Activated CD4-positive, alpha-beta T cell treated with anti-CD3 and anti-CD28 coated beads, Interleukin-2, amount 50 U/mL, for 4 hours (primary cell): ENCODE data around the gene MARS1.
A peak's percentile ranks its signal among the peaks of the same experiment; 100 is the strongest.

Experiments
- DNase-seq, 2 experiments: peaks; one replicate each; pipeline ENCODE4 v3.0.0-alpha.2; 2020

Gene MARS1

DNA sequence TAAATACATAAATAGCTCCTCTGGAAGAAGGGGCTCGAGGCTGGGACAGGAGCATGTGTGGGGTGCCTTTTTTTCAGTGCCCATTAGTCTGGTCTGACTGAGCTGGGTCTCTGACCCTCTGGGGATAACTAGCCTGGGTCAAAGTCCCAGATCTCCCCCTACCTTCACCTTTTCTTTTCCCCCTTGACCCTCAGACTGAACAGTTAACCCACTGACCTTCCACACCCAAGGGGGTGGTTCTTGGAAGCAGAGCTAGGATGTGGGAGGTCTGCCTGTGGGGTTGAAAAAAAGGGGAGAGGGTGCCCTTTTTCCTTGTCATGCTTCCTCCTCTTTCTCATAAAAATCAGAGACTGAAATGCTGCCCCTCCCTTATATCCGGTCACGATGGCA, 29.2 kb upstream of the MARS1 start:
- no peak for DNase-seq

GRCh38 chr12:57459055-57459749, 28.7 kb upstream of the MARS1 start:
- DNase-seq: peak; percentile 93 to 95

DNA sequence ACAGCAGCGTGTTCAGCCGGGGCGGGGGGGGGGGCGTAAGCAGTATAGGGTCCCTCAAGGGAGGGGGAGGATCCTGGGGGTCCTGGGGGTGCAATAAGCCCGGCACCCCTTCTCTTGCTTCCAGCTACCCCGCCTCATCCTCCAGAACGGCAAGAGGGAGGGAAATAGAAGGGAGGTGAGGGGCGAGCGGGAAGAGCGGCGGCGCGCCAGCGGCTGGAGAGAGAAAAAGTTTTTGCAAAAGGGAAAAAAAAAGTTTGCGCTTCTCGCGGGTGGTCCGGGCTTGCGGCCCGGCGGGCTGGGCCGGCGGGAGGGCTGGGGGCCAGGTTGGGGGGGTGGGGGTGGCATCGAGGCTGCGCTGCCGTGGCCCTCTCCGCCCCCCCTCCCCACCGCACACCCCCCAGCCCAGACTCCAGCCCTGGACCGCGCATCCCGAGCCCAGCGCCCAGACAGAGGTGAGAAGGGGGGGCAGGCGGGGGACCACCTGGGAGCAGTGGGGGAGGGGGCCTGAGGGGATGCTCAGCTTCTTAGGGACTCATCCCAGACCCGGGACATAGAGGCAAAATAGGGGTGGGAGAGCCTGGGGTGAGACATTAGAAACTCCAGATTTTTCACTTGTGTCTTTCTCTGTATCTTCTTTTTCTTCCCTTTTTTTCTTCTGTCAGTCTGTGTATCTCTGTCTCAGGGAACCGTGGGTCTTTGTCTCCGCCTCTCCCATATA, 28.0 kb upstream of the MARS1 start, which contains the start of gene GLI1:
Gene GLI1 (plus strand): TSS at position 36 of the 718 bp plus-strand sequence. CDS start 3,907 bp downstream, outside the sequence.
- no peak for DNase-seq

GRCh38 chr12:57460468-57460784, 27.4 kb upstream of the MARS1 start:
- no peak for DNase-seq

GRCh38 chr12:57460841-57461275, 27.0 kb upstream of the MARS1 start:
- DNase-seq: no peak

- no peak for DNase-seq
Measured at GRCh38 chr12:57461276-57461916, 26.5 kb upstream of the MARS1 start.

GRCh38 chr12:57461917-57462250, 26.0 kb upstream of the MARS1 start:
- no peak for DNase-seq

GRCh38 chr12:57462251-57462911, 25.5 kb upstream of the MARS1 start:
- DNase-seq: peak; percentile 87 to 88

- DNase-seq: no peak
Measured at GRCh38 chr12:57462912-57463253, 25.0 kb upstream of the MARS1 start.

- DNase-seq: no peak
Measured at GRCh38 chr12:57464569-57464968, 23.3 kb upstream of the MARS1 start.

DNA sequence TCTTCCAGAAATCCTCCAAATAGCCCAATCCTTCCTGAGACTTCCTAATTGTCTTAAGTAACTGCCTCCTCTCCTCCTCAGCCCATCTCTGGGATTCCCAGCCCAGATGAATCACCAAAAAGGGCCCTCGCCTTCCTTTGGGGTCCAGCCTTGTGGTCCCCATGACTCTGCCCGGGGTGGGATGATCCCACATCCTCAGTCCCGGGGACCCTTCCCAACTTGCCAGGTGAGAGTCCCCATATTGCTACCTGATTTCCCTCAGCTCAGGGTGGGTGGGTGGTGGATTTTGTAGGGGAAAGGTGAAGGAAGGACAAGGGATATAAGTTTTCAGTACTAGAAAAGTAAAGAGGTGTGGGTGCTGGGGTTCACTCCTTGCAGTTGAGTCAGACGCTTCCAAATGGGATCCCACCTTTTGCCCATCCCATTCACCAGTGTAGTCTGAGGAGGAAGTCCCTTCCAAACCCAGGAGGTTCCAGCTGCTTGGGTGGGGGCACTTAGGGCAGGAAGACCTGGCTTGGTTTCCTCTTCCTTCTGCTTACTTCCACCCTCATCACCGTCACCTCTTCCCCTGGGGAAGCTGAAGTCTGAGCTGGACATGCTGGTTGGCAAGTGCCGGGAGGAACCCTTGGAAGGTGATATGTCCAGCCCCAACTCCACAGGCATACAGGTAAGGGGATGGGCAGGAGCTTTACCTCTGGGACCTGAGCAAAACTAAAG, 22.7 kb upstream of the MARS1 start:
- no peak for DNase-seq

GRCh38 chr12:57465747-57466505, 21.9 kb upstream of the MARS1 start:
- DNase-seq: no peak

GRCh38 chr12:57467212-57467874, 20.5 kb upstream of the MARS1 start:
- DNase-seq: no peak

DNA sequence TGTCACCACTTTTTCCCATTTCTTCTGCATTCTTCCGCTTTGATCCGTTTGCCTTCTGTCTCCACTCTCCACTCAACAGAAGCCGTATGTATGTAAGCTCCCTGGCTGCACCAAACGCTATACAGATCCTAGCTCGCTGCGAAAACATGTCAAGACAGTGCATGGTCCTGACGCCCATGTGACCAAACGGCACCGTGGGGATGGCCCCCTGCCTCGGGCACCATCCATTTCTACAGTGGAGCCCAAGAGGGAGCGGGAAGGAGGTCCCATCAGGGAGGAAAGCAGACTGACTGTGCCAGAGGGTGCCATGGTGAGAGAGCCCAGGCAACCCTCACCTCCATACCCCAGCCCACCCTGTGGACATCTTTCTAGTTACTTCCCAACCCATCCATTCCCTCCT, 20.0 kb upstream of the MARS1 start:
- DNase-seq: no peak

DNA sequence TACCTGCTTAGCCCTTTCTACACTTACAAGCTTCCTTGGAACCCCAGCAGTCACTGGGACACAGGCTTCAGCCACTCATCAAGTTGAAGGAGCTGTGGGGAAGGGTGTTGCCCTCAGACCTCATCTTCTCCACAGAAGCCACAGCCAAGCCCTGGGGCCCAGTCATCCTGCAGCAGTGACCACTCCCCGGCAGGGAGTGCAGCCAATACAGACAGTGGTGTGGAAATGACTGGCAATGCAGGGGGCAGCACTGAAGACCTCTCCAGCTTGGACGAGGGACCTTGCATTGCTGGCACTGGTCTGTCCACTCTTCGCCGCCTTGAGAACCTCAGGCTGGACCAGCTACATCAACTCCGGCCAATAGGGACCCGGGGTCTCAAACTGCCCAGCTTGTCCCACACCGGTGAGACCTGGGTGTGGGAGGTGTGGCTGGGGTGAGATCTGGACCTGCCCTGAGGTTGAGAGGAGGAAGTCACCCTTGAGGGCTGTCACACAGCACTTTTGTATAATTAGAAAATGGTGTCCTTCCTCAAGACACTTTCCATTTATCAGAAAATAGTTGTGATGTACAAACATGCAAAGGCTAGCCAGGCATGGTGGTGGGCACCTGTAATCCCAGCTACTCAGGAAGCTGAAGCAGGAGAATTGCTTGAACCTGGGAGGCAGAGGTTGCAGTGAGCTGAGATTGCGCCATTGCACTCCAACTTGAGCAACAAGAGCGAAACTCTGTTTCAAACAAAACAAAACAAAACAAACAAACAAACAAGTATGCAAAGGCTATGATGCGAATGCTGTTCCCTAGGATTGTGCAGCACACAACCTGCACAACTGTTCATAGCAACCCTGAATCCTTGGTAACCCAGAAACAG, 18.3 kb upstream of the MARS1 start:
- DNase-seq: no peak

DNA sequence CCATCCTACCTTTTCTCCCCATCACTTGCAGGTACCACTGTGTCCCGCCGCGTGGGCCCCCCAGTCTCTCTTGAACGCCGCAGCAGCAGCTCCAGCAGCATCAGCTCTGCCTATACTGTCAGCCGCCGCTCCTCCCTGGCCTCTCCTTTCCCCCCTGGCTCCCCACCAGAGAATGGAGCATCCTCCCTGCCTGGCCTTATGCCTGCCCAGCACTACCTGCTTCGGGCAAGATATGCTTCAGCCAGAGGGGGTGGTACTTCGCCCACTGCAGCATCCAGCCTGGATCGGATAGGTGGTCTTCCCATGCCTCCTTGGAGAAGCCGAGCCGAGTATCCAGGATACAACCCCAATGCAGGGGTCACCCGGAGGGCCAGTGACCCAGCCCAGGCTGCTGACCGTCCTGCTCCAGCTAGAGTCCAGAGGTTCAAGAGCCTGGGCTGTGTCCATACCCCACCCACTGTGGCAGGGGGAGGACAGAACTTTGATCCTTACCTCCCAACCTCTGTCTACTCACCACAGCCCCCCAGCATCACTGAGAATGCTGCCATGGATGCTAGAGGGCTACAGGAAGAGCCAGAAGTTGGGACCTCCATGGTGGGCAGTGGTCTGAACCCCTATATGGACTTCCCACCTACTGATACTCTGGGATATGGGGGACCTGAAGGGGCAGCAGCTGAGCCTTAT, 17.4 kb upstream of the MARS1 start:
- DNase-seq: no peak

GRCh38 chr12:57470970-57471656, 16.8 kb upstream of the MARS1 start:
- DNase-seq: no peak

- DNase-seq: no peak
Measured at GRCh38 chr12:57471661-57472060, 16.2 kb upstream of the MARS1 start.

GRCh38 chr12:57472391-57472790, 15.5 kb upstream of the MARS1 start:
- DNase-seq: no peak

GRCh38 chr12:57473392-57473791, 14.5 kb upstream of the MARS1 start:
- DNase-seq: no peak
